GM18505 (cell line): ENCODE results near the gene ZNF536.

Experiments used
- ATAC-seq: cut with Tn5 transposase; IDR thresholded peaks from one replicate; pipeline ENCODE4 v1.9.1; 2021; ENCODE audit not compliant: unreplicated experiment
- POLR2A ChIP-seq: IDR thresholded peaks from 4 replicates; pipeline ENCODE4 v1.6.1; 2011; ENCODE audit warnings: borderline replicate concordance; ENCODE audit not compliant: insufficient read depth, insufficient read length; ENCODE audit errors: extremely low read depth

ZNF536 gene

DNA sequence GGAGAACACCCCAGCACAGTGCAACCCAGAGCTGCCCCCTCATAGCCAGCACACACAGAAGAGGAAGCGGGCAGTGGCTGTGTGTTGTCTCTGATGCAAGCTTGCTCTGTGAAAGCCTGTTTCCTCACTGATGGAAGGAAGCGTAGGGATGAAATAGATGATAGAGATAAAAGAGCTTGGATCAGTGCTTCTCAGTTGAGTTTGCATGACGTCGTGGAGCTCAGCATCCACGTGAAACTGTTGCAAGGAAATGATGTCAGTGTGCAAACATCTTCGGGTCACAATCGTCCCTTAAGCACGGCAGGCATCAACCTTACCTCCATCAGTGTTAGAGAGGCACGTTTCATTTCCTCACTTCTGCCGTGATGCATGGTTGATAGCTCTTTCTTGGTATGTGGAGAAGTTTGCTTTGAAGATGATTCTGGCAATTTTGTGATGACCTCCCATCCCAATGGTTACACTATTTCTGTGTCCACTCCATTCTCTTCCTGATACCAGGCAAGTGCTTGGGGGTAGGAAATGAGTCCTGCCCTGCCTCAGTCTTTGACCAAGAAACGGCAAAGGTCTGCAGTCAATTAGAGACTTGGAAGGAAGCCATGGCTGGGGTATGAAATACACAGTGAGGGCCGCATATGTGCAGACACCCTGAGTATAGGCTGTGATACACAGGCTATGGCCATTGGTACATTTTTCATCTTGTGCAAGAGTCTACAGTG, 183.0 kb downstream of the ZNF536 start:
- no peak for TF ChIP-seq POLR2A
- no peak for ATAC-seq

DNA sequence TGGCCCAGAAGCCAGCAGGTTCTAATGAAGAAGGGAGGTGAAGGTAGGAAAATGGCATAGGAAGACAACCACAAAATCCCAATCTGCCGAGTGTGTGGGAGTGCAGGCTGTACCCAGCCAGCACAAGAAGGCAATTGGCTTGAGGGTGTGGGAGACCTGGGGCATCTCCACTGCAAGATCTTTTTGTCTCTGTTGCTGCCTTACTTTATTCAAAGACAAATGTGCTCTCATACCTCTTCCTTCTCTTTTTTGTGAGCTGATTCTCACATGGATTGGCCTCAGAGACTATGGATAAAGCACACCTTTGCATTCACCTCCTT, 183.6 kb downstream of the ZNF536 start:
- no peak for TF ChIP-seq POLR2A
- no peak for ATAC-seq

DNA sequence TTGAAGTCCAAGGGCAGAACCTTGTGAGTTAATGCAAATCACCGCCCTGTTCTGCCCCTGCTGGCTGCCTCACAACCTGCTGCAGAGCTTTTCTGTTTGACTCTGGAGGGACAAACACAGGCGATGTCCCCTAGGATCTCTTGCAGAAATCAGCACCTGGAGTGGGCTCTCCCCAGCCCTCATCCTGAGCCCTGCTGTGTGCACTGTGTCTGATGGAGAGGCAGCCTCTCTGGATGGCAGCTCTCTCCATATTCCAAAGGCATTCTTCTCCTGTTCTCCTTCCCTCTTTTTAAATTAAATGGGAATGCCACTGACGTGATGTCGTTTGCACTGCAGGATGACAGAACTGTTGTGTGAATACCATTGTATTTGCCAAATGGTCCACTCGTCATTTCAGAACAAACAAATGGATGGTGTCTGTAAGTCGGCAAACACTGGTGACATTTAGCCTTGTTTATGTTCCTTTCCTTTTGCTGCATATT, 184.1 kb downstream of the ZNF536 start:
- TF ChIP-seq POLR2A: no peak
- no peak for ATAC-seq

- no peak for ATAC-seq
- TF ChIP-seq POLR2A: no peak
These were observed 185.0 kb downstream of the ZNF536 start for GRCh38 chr19:30557212-30557611.

GRCh38 chr19:30557927-30558557, 185.9 kb downstream of the ZNF536 start:
- no peak for TF ChIP-seq POLR2A
- ATAC-seq: no peak

- no peak for TF ChIP-seq POLR2A
- no peak for ATAC-seq
These were observed 186.6 kb downstream of the ZNF536 start for GRCh38 chr19:30558793-30559192.

DNA sequence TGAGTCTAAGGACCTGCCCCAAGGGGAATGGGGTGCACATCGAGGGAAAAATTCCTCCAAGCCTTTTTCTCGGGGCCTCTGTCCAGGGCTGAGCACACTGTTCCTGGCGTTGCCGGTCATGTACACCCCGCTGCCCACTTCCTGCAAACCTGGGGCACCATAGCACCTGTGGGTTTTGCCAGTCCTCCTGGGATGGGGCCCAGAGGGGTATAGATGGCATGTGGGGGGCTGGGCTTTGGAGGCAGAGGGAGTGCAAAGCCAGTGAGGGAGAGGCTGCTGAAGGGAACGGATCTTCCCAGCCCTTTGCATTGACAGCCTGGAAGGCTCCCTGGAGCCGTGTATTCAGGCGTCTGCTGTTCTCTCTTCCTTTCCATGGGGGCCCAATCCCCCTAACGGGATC, 187.3 kb downstream of the ZNF536 start:
- no peak for ATAC-seq
- TF ChIP-seq POLR2A: no peak

GRCh38 chr19:30562981-30563380, 190.8 kb downstream of the ZNF536 start:
- no peak for TF ChIP-seq POLR2A
- ATAC-seq: no peak

DNA sequence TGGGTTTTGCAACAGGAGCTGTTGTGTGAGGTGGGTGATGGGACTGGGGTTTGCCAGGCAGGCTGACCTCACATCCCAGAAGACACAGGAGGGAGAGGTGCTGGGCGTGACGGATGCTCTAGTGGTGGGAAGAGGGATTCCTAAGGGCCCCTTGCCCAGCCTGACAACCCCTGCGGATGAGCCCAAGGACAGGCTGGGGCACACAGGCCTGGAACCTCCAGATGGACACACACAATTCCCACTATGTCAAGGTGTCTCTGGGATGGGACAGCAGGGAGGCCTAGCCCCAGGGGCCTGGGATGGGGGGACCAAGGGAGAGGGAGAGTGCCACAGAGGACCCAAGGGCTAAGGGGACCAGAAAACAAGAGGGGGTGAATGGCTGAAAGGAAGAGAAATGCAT, 191.5 kb downstream of the ZNF536 start:
- TF ChIP-seq POLR2A: no peak
- no peak for ATAC-seq

- no peak for TF ChIP-seq POLR2A
- ATAC-seq: no peak
These were observed 192.4 kb downstream of the ZNF536 start for GRCh38 chr19:30564551-30565011.

DNA sequence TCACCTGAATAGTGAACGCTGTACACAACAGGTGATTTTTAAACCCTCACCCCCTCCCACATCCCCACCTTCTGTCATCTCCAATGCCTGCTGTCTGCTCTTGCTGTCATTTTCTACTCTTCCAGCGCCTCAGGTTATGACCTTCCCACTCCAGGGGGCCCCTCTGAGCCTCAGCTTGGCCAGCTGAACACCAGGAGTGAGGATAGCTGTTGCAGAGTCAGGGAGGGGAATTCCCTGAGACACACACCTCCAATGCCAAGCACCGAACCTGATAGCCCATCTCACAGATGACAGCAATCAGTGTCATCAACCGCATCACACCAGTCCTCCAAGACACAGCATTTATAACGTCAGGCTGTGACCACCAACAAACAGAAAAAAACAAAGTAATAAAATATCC, 193.5 kb downstream of the ZNF536 start:
- no peak for TF ChIP-seq POLR2A
- ATAC-seq: no peak

DNA sequence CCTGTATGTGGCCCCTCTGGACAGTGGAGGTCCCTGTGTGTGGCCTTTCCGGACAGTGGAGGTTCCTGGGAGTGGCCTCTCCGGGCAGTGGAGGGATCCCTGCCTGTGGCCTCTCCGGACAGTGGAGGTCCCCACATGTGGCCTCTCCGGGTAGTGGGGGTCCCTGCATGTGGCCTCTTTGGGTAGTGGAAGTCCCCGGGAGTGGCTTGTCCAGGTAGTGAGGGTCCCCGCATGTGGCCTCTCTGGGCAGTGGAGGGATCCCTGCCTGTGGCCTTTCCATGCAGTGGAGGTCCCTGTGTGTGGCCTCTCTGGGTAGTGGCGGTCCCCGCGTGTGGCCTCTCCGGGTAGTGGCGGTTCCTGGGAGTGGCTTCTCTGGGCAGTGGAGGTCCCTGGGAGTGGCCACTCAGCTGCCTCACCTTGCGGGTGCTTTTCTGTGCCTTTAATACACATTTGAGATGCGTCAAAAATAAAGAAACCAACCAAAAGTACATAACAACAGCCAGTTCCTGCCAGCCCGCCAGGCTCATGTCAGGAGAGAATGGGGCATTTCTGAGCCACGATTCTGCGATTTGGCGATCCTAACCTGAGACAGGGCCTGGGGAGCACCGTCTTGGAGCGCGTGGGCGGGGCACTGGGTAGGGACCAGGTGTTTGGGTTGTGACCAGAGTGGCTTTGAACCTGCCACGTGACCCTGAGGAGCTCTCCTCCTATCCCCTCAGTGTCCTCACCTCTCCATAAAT, 194.7 kb downstream of the ZNF536 start:
- TF ChIP-seq POLR2A: no peak
- no peak for ATAC-seq

DNA sequence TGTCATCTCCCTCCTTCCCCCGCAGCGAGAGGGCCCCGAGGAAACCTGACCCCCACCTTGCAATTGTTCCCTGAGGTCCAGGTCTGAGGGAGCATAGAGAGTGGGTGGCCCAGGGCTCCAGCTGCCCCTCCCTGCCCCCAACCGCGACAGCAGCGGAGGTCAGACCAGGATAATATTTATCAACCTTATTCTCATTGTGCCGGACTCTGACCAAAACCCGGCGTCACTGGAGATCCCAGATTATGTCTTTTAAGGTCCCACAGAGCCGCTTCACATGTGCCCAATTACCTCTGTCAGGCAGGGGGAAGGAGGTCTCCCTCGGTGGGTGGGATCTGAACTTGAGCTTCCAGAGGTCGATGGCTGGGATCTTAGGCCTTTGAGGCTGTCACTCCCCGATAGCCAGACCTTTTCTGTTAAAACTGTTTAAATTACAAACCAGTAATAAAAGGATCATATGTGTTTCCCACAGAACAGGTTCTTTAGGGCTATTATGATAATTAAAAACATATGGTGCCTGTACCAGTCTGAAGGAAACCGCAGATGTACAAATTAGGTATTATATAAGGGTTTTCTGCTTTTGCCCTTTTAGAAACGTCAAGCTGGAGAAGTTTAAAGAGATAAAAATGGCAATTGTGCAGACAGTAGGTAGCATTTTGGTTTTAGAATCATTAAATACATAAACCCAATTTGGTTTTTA, 195.5 kb downstream of the ZNF536 start:
- ATAC-seq: no peak
- no peak for TF ChIP-seq POLR2A

DNA sequence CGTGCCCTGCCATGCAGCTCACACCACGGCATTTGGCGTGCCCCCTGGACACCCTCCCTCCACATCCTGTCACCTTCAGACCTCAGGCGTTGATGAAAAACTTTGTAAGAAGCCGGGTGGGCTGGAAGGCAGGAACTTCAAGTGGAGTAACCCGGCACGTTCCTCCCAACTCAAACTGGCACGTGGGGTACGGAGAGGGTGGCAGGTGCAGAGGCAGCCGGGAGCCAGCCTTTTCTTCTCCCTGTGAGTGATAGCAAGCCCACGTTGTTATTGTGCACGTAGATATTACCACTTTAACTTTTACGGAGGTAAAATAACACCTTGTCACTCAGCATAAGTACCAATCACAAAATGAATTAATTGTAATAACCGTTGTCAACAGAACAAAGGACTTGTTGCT, 198.0 kb downstream of the ZNF536 start:
- ATAC-seq: no peak
- no peak for TF ChIP-seq POLR2A

DNA sequence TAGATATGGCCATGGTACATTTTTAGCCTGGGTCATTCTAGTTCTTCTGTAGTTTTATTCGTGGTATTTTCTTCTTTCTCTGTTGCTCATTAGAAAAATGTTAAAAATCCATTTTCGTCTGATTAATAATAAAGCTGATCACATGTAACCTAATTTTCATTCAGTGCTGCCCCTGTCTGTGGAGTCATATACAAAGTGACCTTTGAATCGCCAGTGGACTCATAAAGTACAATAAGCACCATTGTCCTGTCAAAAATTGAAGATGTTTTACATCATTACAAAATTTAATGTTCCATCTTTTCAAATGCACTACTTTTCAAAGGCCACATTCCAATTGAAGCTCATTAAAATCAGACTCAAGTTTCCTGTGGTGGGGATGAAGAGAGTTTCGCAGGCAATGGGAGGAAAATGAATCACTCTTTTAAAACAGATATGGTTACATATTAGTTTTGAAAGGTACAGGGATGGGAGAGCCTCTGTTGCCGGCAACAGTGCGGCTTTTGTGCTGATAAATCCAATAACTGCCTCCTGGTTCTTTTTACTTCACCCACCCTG, 205.4 kb downstream of the ZNF536 start:
- ATAC-seq: no peak

More for the DNA sequence above, 205.4 kb downstream of the ZNF536 start:
- TF ChIP-seq POLR2A: no peak
